NT2/D1 (cell line): ENCODE data around the gene PLB1.
A peak's percentile ranks its signal among the peaks of the same experiment; 100 is the strongest.

Source experiments
- DNase-seq: peaks from one replicate; pipeline ENCODE4 v3.0.0-alpha.2; 2011; ENCODE audit warnings: low read depth, low spot score
- H3K27me3 ChIP-seq: 2 replicates; pipeline ENCODE4 v1.6.0; 2011; ENCODE audit warnings: mild to moderate bottlenecking; ENCODE audit not compliant: insufficient read length, insufficient read depth
- H3K36me3 ChIP-seq: 2 replicates; pipeline ENCODE4 v1.6.1; 2011; ENCODE audit warnings: mild to moderate bottlenecking, low read length, mixed read lengths; ENCODE audit not compliant: insufficient read depth, insufficient read length
- H3K4me1 ChIP-seq: 2 replicates; pipeline ENCODE4 v1.5.1; 2011; ENCODE audit not compliant: insufficient read depth, insufficient read length
- H3K4me3 ChIP-seq: 2 replicates; pipeline ENCODE4 v1.5.1; 2011; ENCODE audit warnings: low read depth; ENCODE audit not compliant: insufficient read length
- H3K9ac ChIP-seq: 2 replicates; pipeline ENCODE4 v1.6.0; 2011; ENCODE audit warnings: low read depth; ENCODE audit not compliant: insufficient read length
- H3K9me3 ChIP-seq: 2 replicates; pipeline ENCODE4 v1.5.1; 2011; ENCODE audit warnings: mild to moderate bottlenecking, low read length; ENCODE audit not compliant: insufficient read depth
- SUZ12 ChIP-seq: IDR thresholded peaks from 2 replicates; pipeline ENCODE4 v1.6.1; 2011; ENCODE audit not compliant: insufficient read length, insufficient read depth; ENCODE audit errors: extremely low read depth
- YY1 ChIP-seq: IDR thresholded peaks from 2 replicates; pipeline ENCODE4 v1.6.1; 2011; ENCODE audit not compliant: insufficient read length, insufficient read depth
- ZNF274 ChIP-seq: IDR thresholded peaks from 2 replicates; pipeline ENCODE4 v1.6.1; 2011; ENCODE audit warnings: mild to moderate bottlenecking, low read depth, low read length

The PLB1 gene

DNA sequence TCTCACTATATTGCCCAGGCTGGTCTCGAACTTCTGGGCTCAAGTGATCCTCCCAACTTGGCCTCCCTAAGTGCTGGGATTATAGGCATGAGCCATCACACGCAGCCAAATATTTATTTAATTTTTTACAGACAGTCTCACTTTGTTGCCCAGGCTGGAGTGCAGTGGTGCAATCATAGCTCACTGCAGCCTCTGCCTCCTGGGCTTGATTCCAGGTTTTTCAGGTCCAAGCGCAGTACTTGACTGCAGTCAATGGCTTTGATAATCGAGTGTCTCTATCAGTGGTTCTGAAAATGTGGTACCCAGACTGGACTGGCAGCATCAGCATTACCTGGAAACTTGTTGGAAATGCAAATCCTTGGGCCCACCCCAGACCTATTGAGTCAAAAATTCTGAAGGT lies 63.1 kb downstream of the PLB1 start:
- no peaks in the 10 kb centered on the region for H3K4me1 ChIP-seq
- no peak overlapping the region for H3K9ac ChIP-seq
- H3K4me3 ChIP-seq, result no peak overlapping the region
- no peaks in the 10 kb centered on the region for H3K36me3 ChIP-seq
- no peak for DNase-seq
- H3K27me3 ChIP-seq, result no peaks in the 10 kb centered on the region
- TF ChIP-seq ZNF274, result no peak
- no peak for TF ChIP-seq YY1
- TF ChIP-seq SUZ12, result no peak
- H3K9me3 ChIP-seq, result no peaks in the 10 kb centered on the region

DNA sequence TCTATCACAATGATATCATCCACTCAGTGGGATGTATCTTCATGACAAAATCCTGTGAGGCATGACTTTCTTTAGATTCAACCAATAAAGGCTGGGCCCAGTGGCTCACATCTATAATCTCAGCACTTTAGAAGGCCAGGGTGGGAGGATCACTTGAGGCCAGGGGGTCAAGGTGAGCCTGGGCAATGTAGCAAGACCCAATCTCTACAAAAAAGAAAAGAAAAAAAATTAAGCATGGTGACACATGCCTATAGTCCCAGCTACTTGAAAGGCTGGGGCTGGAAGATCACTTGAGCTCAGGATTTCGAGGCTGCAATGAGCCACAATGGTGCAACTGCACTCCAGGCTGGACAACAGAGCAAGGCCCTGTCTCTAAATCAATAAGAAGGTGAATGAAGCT lies 68.0 kb downstream of the PLB1 start:
- peaks cover 16% of the 10 kb centered on the region for H3K27me3 ChIP-seq
- H3K36me3 ChIP-seq, result no peaks in the 10 kb centered on the region
- H3K9ac ChIP-seq, result no peak overlapping the region
- no peaks in the 10 kb centered on the region for H3K9me3 ChIP-seq
- TF ChIP-seq SUZ12, result no peak
- TF ChIP-seq ZNF274, result no peak
- no peak for TF ChIP-seq YY1
- no peak overlapping the region for H3K4me3 ChIP-seq
- DNase-seq, result no peak
- H3K4me1 ChIP-seq, result no peaks in the 10 kb centered on the region

DNA sequence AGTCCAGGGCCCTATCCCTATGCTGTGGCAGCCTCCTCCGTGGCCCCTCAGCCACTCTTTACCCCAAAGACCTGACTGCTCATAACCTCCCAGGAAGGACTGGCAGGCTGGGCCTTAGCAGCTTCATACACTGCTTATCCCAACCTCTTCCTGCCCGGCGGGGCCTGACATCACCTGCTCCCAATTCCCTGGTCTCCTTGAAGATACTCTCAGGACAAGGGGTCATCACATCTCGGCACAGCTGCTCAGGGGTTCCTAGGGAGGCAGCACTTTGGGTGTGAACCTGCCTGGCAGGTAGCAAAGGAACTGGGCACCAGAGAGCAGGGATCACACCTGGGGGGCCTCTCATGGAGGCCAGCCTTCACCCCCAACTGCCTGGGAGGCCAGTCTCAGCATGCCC lies 68.5 kb downstream of the PLB1 start:
- no peaks in the 10 kb centered on the region for H3K4me1 ChIP-seq
- no peak overlapping the region for H3K9ac ChIP-seq
- H3K4me3 ChIP-seq, result no peak overlapping the region
- H3K27me3 ChIP-seq, result peaks cover 16% of the 10 kb centered on the region
- no peaks in the 10 kb centered on the region for H3K9me3 ChIP-seq
- DNase-seq, result no peak
- TF ChIP-seq ZNF274 (no peak), SUZ12 (no peak), YY1 (no peak)
- no peaks in the 10 kb centered on the region for H3K36me3 ChIP-seq

DNA sequence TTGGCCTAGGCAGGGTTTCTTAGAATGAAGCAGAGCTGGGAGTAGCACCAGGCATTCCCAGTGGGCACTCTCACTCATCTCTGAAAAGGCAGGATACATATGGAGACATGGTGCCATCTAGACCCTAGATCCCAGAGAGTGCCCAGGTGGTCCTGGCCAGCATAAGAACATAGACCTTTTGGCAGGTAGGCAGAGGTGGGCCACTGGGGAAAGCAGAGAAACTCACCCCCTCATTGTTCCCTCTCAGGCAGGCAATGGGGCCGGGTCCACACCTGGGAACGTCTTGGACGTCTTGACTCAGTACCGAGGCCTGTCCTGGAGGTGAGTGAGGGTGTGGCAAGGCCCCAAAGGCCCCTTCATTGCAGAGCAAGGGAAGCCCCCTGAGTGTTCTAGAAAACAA lies 69.2 kb downstream of the PLB1 start:
- no peak for DNase-seq
- Histone ChIP-seq H3K9me3 (no peaks in the 10 kb centered on the region), H3K27me3 (peaks cover 16% of the 10 kb centered on the region), H3K4me1 (no peaks in the 10 kb centered on the region), H3K4me3 (no peak overlapping the region), H3K36me3 (no peaks in the 10 kb centered on the region), H3K9ac (no peak overlapping the region)
- no peak for TF ChIP-seq ZNF274
- TF ChIP-seq YY1, result no peak
- TF ChIP-seq SUZ12, result no peak

DNA sequence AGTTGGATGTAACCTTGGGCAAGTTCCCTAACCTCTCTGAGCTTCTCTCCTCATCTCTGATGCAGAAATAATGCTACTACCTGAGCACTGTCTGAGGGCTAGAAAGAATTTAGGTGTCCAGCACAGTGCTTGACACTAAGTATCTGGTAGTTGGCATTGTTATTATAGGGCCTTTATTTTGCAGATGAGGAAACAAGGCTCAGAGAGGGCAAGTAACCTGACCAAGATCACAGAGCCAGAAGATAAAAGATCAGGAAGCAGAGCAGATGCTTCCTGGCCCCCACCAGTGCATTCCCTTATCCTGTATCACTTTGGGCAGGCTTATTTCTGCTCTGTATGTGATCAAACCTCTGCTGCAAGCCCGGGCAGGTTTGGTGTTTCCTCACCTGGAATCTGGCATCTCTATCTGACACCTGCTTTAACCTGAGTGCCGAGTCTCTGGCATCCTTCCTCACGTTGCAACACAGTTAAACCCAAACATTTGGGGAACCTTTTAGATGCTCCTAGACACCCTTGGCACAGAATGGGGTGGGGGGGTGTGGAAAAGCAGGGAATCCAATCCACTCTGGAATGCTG lies 69.9 kb downstream of the PLB1 start:
- no peak overlapping the region for H3K9ac ChIP-seq
- H3K4me3 ChIP-seq, result peak overlapping the region; percentile 50
- peaks cover 16% of the 10 kb centered on the region for H3K27me3 ChIP-seq
- H3K4me1 ChIP-seq, result no peaks in the 10 kb centered on the region
- no peak for DNase-seq
- H3K9me3 ChIP-seq, result peaks cover 5% of the 10 kb centered on the region; the same call in 1 of the 2 replicates
- no peaks in the 10 kb centered on the region for H3K36me3 ChIP-seq
- TF ChIP-seq SUZ12, result no peak
- TF ChIP-seq YY1, result no peak
- TF ChIP-seq ZNF274, result no peak

DNA sequence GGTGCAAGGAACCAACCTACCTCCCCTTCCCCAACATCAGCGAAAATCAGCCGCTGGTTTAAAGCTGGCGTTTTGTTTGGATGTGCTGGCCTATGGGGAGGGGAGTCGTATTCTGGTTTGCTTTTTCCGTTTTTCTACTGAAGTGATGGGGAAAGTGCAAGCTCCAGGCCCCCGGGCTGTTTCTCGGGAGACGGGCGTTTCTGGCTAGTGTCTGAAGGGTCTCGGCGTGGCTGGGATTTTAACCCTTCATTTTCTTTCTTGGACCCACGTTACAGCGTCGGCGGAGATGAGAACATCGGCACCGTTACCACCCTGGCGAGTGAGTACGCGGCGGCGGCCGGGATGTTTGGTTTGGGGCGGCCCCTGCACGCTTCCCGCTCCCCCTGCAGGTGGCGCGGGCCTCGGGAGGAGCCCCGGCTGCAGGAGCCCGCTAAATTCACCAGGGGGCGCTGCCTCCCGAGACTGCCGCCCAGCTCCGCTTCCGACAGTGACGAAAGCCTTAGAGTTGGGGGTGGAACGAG lies 70.7 kb downstream of the PLB1 start:
- Histone ChIP-seq H3K9ac (peak overlapping the region; percentile 70), H3K4me3 (peak overlapping the region; percentile 50), H3K27me3 (peaks cover 16% of the 10 kb centered on the region), H3K4me1 (no peaks in the 10 kb centered on the region), H3K9me3 (peaks cover 11% of the 10 kb centered on the region; the same call in 1 of the 2 replicates), H3K36me3 (no peaks in the 10 kb centered on the region)
- peak; percentile 71 for DNase-seq
- no peak for TF ChIP-seq SUZ12
- no peak for TF ChIP-seq YY1
- TF ChIP-seq ZNF274, result no peak

DNA sequence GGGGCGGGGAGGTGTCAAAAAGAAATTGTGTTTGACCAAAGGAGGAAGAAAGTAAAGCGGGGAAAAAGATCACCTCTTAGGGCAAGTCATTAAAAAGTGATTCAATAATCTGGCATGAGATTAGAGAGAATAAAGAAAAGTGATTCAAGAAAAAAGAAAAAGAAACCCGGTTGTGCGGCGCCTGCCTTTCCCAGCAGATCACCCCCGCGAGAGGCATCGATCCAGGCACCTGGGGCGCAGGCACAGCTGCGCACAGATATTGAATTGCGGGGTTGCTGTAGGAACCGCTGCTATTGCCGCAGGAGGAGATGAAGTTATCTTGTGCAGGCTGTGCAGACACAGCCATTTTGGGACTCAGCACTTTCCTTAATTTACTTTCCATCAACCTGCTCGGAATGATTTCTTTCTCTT lies 71.2 kb downstream of the PLB1 start:
- no peak for DNase-seq
- peaks cover 13% of the 10 kb centered on the region; the same call in 1 of the 2 replicates for H3K9me3 ChIP-seq
- peak overlapping the region; percentile 16 for H3K4me3 ChIP-seq
- TF ChIP-seq SUZ12, result no peak
- peaks cover 16% of the 10 kb centered on the region for H3K27me3 ChIP-seq
- no peaks in the 10 kb centered on the region for H3K36me3 ChIP-seq
- H3K4me1 ChIP-seq, result no peaks in the 10 kb centered on the region
- H3K9ac ChIP-seq, result peak overlapping the region; percentile 54
